Measurements from ENCODE around the gene F7.

The F7 gene

GRCh38 chr13:113084943-113085540 is 20.5 kb upstream of the F7 start:
- H3K27ac ChIP-seq (ENCODE audit: low read depth, low read length): no peak overlapping the region
- H3K79me2 ChIP-seq (ENCODE audit: control insufficient read depth, low read length): no peaks in the 10 kb centered on the region
- H3K9me2 ChIP-seq (replicated peaks; ENCODE audit: control insufficient read depth, low read length): no peaks in the 10 kb centered on the region
- H3K27me3 ChIP-seq (ENCODE audit: control insufficient read depth, low read length): no peaks in the 10 kb centered on the region
- no peaks in the 10 kb centered on the region for H3K36me3 ChIP-seq (ENCODE audit: control insufficient read depth, low read length)
- H3F3A ChIP-seq (ENCODE audit: control insufficient read depth, insufficient read depth): no peaks in the 10 kb centered on the region
- H3K9me3 ChIP-seq (ENCODE audit: control insufficient read depth, insufficient read depth, low read length): no peaks in the 10 kb centered on the region
- H3K4me1 ChIP-seq (ENCODE audit: control insufficient read depth, low read length): no peaks in the 10 kb centered on the region
- H4K20me1 ChIP-seq (ENCODE audit: control insufficient read depth, insufficient read depth, low read depth, low read length): no peaks in the 10 kb centered on the region
- no peak overlapping the region for H3K4me2 ChIP-seq (ENCODE audit: low read length)
- TF ChIP-seq CTCF (IDR thresholded peaks at IDR 0.05; ENCODE audit: low read depth, low read length, poor library complexity, severe bottlenecking) (no peak), EZH2phosphoT487 (IDR thresholded peaks at IDR 0.05; ENCODE audit: borderline replicate concordance, low read length) (no peak)
- no peak overlapping the region for H3K4me3 ChIP-seq (ENCODE audit: low read length)

GRCh38 chr13:113086031-113086750 is 19.4 kb upstream of the F7 start:
- Histone ChIP-seq H3K36me3 (ENCODE audit: control insufficient read depth, low read length) (no peaks in the 10 kb centered on the region), H3F3A (ENCODE audit: control insufficient read depth, insufficient read depth) (no peaks in the 10 kb centered on the region), H3K4me2 (ENCODE audit: low read length) (no peak overlapping the region), H4K20me1 (ENCODE audit: control insufficient read depth, insufficient read depth, low read depth, low read length) (no peaks in the 10 kb centered on the region), H3K4me3 (ENCODE audit: low read length) (no peak overlapping the region), H3K27ac (ENCODE audit: low read depth, low read length) (no peak overlapping the region), H3K9me2 (replicated peaks; ENCODE audit: control insufficient read depth, low read length) (no peaks in the 10 kb centered on the region), H3K4me1 (ENCODE audit: control insufficient read depth, low read length) (no peaks in the 10 kb centered on the region), H3K79me2 (ENCODE audit: control insufficient read depth, low read length) (no peaks in the 10 kb centered on the region), H3K9me3 (ENCODE audit: control insufficient read depth, insufficient read depth, low read length) (no peaks in the 10 kb centered on the region), H3K27me3 (ENCODE audit: control insufficient read depth, low read length) (no peaks in the 10 kb centered on the region)
- TF ChIP-seq EZH2phosphoT487 (IDR thresholded peaks at IDR 0.05; ENCODE audit: borderline replicate concordance, low read length) (no peak), CTCF (IDR thresholded peaks at IDR 0.05; ENCODE audit: low read depth, low read length, poor library complexity, severe bottlenecking) (no peak)

GRCh38 chr13:113086991-113087922 is 18.3 kb upstream of the F7 start:
- Histone ChIP-seq H3K4me3 (ENCODE audit: low read length) (no peak overlapping the region), H3K79me2 (ENCODE audit: control insufficient read depth, low read length) (no peaks in the 10 kb centered on the region), H4K20me1 (ENCODE audit: control insufficient read depth, insufficient read depth, low read depth, low read length) (no peaks in the 10 kb centered on the region), H3K36me3 (ENCODE audit: control insufficient read depth, low read length) (no peaks in the 10 kb centered on the region), H3K4me1 (ENCODE audit: control insufficient read depth, low read length) (no peaks in the 10 kb centered on the region), H3F3A (ENCODE audit: control insufficient read depth, insufficient read depth) (no peaks in the 10 kb centered on the region), H3K9me3 (ENCODE audit: control insufficient read depth, insufficient read depth, low read length) (no peaks in the 10 kb centered on the region), H3K4me2 (ENCODE audit: low read length) (no peak overlapping the region), H3K9me2 (replicated peaks; ENCODE audit: control insufficient read depth, low read length) (no peaks in the 10 kb centered on the region), H3K27ac (ENCODE audit: low read depth, low read length) (no peak overlapping the region), H3K27me3 (ENCODE audit: control insufficient read depth, low read length) (no peaks in the 10 kb centered on the region)
- TF ChIP-seq EZH2phosphoT487 (IDR thresholded peaks at IDR 0.05; ENCODE audit: borderline replicate concordance, low read length): no peak
- no peak for TF ChIP-seq CTCF (IDR thresholded peaks at IDR 0.05; ENCODE audit: low read depth, low read length, poor library complexity, severe bottlenecking)

All from DOHH2 (cell line).